NT2/D1 (cell line): ENCODE data around the gene CTTNBP2.

Experiments used
- SUZ12 ChIP-seq: IDR thresholded peaks from 2 replicates; pipeline ENCODE4 v1.6.1; 2011; ENCODE audit not compliant: insufficient read length, insufficient read depth; ENCODE audit errors: extremely low read depth
- YY1 ChIP-seq: IDR thresholded peaks from 2 replicates; pipeline ENCODE4 v1.6.1; 2011; ENCODE audit not compliant: insufficient read length, insufficient read depth
- ZNF274 ChIP-seq: IDR thresholded peaks from 2 replicates; pipeline ENCODE4 v1.6.1; 2011; ENCODE audit warnings: mild to moderate bottlenecking, low read depth, low read length

GRCh38 chr7:117689406-117689805 lies 183.8 kb downstream of the CTTNBP2 start:
- TF ChIP-seq YY1 (no peak), SUZ12 (no peak), ZNF274 (no peak)
